ELR (cell line): ENCODE results near the gene NUP107.

ENCODE experiments used
- DNase-seq: peaks from one replicate; pipeline ENCODE4 v3.0.0-alpha.2; 2015; ENCODE audit warnings: low read depth

NUP107 gene

GRCh38 chr12:68739891-68740290 lies 53.1 kb downstream of the NUP107 start:
- no peak for DNase-seq

GRCh38 chr12:68743356-68743755 lies 56.6 kb downstream of the NUP107 start:
- peak; percentile 25 for DNase-seq

- DNase-seq, result no peak
Observed at GRCh38 chr12:68745376-68745903, 58.7 kb downstream of the NUP107 start.

- peak; percentile 94 for DNase-seq
Observed at GRCh38 chr12:68745904-68746571, 59.3 kb downstream of the NUP107 start, which contains the start of gene SLC35E3. SLC35E3 (plus strand) TSS chr12:68746176; CDS start chr12:68746378, 202 bp downstream.

GRCh38 chr12:68746572-68747180 lies 59.9 kb downstream of the NUP107 start:
- peak; percentile 87 for DNase-seq

GRCh38 chr12:68749443-68749842 lies 62.7 kb downstream of the NUP107 start:
- DNase-seq, result no peak

- DNase-seq, result no peak
Observed at GRCh38 chr12:68749861-68750260, 63.1 kb downstream of the NUP107 start.

GRCh38 chr12:68750506-68750905 lies 63.7 kb downstream of the NUP107 start:
- no peak for DNase-seq

- DNase-seq, result no peak
Observed at GRCh38 chr12:68755536-68756243, 68.9 kb downstream of the NUP107 start.

- no peak for DNase-seq
Observed at GRCh38 chr12:68759852-68760251, 73.1 kb downstream of the NUP107 start.

GRCh38 chr12:68760806-68761441 lies 74.1 kb downstream of the NUP107 start:
- no peak for DNase-seq

- DNase-seq, result no peak
Observed at GRCh38 chr12:68761442-68761812, 74.6 kb downstream of the NUP107 start.

GRCh38 chr12:68761901-68762630 lies 75.3 kb downstream of the NUP107 start:
- DNase-seq, result no peak

GRCh38 chr12:68762691-68763090 lies 75.9 kb downstream of the NUP107 start:
- no peak for DNase-seq

GRCh38 chr12:68765696-68766095 lies 78.9 kb downstream of the NUP107 start:
- no peak for DNase-seq

- DNase-seq, result no peak
Observed at GRCh38 chr12:68766646-68767045, 79.9 kb downstream of the NUP107 start.

GRCh38 chr12:68767191-68767590 lies 80.4 kb downstream of the NUP107 start:
- no peak for DNase-seq

GRCh38 chr12:68768431-68768939 lies 81.7 kb downstream of the NUP107 start:
- no peak for DNase-seq

- DNase-seq, result no peak
Observed at GRCh38 chr12:68769941-68770340, 83.2 kb downstream of the NUP107 start.

- no peak for DNase-seq
Observed at GRCh38 chr12:68771223-68771925, 84.6 kb downstream of the NUP107 start.

- DNase-seq, result no peak
Observed at GRCh38 chr12:68772714-68773113, 85.9 kb downstream of the NUP107 start.
